Measurements from ENCODE around the gene NGFR.

The NGFR gene

DNA sequence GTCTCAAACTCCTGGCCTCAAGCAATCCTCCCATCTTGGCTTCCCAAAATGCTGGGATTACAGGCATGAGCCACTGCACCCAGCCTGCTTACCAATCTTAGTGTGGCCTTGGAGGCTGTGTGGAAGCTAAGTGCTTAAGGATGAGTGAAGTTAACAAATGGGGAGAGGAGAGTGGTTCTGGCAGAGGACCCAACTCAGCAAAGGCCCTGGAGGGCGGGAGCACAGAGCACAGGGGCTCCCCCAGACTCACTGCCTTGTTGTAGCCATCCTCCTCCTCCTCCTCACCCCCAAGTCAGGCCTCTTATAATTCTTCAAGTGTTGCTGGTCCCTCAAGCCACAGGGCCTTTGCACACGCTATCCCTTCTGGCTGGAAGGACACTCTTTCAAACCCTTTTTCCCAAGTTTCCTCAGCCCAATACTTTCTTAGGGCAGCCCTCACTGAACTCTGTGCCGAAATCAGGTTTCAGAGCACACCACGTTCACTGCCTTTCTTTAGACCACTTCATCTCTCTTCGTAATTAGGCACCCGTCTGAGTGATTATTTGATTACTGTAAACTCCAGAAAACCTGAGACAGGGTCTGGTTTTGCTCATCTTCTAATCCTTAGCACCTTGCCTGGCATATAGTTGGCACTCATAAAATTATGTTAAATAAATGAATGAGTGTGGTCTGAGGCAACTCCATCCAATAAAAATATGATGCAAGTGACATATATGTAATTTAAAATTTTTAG is 23.4 kb downstream of the NGFR start:
- DNase-seq = no peak

DNA sequence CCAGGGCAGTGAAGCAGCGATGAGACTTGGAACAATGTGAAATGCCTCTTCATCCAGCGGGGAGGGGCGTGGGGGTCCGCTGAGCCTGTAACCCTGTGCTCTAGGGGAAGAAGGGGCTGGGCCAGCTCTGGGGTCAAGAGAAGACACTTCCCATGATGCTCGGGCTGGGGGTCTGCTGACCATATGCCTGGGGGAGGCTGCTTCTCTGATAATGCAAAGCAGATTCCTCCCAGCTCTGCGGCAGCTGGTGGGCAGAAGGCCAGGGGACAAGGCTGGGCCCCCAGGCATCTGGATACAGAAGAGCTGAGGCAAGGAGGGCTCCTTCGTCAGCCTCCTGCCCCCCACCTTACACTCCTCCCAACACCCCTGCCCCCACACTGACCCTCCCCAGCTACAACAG is 24.7 kb downstream of the NGFR start:
- DNase-seq = no peak

DNA sequence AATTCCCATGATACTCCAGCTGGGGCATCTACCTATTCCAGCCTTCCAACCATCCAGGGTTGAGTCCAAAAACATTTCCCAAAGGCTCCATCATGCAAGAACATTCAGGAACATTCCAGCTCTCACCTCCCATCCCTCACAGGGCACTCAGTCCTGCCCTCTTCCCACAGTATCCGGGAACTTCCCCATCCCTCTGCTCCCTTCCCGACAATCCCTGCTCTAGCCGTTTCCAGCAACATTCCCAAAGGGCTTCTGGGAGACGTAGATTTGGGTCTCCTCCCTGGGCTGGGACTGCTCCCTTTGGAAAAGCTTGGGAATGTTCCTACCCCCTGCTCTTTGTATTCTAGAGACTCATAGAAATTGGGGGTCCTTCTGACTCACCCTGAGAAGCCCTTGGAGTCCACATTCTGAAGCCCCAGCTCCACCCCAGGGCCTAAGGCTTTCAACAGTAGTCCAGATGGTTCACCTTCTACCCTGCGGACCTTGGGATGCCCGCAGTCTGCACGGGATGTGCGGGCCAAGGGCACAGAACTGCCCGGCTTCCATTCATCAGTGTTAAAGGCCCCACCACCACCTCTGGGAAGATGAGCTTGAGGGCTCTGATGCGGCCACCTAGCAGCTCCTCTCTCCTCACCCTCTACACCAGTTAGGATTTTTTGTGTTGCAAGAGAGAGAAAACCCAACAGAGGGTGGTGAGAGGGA is 25.4 kb downstream of the NGFR start:
- DNase-seq = no peak

DNA sequence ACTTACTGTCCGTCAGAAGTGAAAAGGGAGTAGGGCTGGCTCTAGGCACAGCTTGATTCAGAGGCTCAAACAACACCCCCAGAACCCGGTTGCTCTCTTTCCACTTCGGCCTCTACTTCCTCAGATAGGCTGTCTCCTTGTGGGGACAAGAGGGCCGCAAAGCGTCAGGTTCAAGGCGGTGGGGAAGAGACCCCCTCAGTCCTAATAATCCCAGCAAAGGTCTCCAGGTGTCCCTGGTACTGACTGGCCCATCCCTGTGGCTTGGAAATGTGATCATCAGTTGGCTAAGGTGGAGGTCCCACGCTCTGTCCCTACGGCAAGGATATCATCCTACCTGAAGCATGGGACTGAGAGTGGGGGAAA is 26.0 kb downstream of the NGFR start:
- DNase-seq = no peak

DNA sequence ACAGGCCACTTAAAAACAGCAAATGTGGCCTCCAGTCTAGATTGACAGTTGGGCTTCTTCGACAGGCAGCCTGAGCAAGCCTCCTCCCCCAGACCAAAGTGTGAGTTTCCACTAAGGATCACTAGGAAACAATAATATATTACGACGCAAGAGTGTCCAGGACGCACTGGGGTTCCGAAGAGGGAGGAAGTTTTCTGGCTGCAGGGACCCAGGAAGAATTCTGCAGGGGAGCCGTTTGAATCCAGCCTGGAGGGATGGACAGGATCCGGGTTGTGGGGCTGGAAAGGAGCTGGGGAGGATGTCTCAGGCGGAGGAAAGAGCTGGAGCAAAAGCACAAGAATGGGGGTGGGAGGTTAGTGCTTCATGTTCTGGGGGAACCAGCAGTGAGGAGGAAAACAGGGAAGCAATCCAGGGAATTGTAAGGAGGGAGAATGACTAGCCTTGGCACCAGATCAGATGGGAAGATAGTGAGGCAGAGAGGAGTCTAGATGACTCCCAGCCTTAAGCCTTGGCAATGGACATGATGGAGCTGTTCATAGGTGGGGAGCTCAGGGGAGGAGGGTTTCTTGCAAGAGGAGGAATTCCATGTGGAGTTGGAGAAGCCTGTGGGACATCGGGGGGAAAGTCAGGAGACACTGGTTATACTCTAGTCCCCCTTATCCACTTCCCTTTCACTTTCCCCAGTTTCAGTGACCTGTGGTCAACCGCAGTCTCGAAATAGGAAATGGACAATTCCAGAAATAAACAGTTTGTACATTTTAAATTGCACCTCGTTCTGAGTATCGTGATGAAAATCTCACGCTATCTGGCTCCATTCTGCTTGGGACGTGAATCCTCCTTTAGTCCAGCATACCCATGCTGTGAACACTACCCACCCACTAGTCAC is 26.6 kb downstream of the NGFR start:
- no peak for DNase-seq

DNA sequence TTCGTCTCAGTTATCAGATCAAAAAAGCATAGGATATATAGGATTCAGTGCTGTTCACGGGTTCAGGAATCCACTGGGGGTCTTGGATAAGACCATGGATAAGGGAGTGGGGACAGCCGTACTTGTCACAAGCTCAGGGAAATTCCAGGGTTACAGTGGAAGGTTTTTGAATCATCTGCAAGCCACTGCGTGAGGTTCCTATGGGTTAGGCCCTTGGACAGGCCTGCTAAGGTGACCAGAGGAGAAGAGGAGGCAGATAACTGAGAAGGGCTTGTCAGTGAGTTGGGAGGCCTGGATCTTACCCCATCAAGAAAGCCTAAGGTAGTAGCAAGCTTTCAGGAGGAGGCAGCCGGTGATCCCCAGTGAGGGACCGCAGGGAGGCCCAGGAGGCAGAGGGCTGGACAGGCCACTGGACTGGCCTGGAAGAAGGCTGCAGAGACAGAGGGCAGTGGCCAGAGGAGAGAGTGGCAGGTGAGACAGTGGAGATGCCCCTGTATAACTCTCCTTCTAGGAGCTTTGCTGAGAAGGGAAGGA is 27.3 kb downstream of the NGFR start:
- DNase-seq = no peak

DNA sequence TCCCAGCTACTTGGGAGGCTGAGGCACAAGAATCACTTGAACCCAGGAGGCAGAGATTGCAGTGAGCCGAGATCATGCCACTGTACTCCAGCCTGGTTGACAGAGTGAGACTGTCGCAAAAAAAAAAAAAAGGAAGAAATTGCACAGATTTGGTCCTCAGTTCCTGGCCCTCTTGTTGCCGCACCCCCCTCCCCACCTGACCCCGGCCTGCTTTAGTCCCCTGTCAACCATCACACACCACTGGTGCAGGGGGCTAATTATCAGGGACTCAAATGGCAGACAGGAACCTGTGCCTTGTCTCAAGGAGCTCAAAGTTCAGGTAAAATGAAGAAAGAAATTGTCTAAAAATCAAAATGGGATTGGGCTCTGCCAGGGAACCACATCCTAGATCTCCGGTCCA is 28.1 kb downstream of the NGFR start:
- no peak for DNase-seq

DNA sequence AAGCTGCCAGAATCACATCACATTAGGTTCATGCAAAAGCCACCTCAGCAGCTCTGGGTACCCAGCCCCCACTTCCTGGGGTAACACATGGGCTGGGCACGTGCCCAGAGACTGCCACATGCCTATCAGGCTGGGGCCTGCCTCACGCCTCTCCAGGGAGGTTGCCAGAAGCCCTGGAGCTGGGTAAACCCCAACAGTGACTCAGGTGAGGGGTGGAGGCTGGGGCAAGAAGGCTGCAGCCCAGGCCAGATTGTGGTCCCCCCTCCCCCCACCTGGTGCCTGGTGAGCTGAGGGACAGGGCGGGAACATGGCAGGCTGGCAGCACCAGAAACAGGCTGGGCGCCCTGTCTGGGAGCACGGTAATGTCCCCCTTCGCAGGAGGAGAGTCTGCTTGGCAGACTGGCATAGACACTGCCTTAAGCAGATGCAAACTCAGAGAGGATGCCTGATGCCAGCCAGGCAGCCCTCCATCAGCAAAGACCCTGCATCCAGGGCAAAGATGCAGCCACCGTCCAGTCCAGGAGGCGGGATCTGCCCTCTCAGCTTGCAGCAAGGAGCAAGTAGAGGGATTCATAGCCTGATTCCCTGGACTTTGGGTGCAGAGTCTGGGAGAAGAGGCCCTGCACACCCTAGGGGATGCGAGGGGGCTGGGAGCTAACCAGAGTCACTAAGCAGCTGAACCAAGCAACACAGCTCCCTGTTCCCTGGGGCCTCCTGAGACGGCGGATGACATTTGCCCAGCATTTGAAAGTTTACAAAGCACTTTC is 28.8 kb downstream of the NGFR start:
- DNase-seq = peak in 1 of 14 donors; percentile 43

DNA sequence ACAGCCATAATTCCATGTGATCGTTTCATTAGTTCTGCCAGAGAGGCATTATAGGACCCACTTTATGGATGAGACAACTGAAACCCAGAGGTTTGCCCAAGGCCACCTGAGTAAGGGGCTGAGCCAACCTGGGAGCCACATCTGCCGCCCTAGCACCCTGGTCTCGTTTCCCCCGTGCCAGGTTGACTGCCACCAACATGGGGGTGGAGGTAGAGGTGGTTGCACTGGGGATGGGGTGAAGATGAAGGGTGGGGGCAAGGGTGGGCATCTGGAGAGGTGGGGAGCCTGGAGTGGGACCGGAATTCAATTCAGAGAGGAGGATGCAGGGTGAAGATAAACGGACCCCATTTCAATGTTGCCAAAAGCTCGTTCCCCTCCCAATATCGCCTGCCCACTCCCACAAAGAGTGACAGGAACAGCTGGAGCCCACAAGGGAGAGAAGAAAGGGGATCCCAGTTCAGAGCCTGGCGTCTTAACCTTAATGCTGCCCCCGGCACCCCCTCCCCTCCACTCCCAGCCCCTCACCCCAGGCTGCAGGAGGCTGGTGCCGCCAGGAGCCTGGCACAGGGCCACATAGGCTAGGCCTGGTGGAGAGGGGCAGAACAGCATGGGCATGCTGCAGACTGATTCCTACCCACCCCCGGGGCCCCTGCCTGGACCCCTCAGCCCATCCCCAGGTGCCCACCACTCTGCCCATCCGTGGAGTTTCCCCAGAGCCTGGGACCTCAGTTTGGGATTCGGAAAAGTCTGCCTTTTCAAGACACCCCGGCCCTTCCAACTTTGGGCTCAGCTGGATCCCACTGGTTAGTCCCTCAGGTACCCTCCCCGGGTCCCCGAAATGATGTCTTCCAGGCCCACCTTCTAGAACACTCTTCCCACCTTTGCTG is 29.6 kb downstream of the NGFR start:
- DNase-seq = no peak

DNA sequence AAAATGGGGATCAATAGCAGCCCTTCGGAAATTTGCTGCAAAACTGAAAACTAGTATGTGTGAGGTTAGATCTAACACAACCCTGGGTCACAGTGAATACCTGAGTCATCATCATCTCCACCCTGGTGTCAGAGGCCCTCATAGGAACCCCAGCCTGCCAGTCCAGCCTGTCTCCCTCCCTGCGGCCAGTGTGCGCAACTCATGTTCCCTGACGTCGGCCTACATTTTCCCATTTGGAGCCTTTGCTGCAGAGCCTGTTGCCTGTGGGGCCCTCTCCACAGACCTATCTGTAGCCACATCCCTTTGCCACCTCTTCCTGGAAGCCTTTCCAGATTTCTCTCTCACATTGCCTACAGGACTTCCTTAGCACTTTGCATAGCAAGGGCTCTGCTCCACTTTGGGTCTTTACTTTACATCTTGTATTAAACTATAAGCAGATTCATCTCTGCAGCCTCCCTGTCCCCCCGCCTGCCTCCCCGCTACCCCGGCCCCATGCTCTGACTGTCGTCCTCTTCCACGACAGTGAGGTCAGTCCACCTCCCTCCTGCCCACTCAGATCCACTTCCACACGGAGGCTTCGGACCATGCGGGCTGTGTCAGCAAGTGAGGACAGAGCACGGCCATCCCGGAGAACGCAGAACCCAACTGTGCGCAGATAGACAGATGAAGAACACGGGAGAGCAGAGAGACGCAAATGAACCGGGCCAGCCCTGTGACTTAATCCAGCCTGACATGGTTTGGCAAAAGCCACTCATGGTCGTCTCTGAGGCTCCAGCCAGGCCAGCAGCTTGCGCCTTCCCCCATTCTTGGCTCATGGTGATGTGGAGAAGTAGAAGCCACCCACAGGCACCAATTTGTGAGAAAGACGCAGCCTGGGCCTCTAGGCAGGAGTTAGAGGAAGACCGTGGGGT is 31.0 kb downstream of the NGFR start:
- DNase-seq = peak in 3 of 14 donors; percentile 16 to 94 (median 20)

DNA sequence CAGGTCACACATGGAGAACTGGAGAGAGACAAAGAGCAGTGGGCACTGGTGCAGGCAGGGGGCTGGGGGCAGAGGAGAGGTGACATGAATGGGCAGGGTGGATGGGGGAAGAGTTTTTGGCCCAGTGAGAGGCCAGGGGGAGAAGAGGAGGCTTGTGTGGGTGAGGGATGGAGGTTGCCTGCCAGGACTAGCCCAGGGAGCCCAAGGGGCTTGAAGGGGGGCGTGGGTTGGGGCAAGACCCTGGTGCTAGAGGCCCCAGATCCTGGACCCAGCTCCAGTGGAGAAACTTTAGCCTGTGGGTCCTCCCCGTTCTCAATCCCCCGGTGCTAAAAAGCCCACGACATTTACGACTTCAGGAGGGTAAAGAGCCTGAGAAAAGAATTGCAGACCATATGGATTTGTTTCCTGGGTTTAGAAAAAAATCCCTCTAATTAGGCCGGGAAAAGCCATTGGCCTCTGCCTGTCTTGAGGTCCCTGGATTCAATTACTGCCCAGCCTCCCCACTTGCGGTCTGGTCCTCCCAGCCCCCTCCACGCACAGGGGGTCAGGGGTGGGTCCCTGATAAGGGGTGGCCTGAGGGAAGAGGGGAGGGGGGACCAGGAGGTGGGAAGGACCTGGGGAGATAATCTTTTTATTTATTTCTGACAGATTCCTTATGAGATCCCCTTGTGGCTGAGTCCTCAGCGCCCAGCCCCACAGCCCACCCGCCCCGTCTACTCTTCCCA is 33.0 kb downstream of the NGFR start:
- DNase-seq = no peak

DNA sequence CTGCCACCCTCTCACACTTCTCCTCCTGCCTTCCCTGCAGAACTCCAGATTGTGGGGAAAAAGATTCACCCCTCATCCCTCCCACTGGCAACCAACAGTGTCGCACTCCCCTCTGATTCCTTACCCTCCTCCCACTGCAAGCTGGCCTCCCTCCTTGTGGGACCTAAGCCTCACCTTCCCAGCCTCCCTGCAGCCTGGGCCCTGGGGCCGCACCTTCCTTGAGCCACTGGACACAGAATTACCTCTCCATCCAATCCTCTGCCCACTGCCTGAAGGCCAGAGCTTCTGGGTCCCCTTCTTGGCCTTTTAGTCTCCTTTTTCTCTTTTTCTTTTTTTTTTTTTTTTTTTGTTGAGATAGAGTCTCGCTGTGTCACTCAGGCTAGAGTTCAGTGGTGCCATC is 33.9 kb downstream of the NGFR start:
- no peak for DNase-seq

DNA sequence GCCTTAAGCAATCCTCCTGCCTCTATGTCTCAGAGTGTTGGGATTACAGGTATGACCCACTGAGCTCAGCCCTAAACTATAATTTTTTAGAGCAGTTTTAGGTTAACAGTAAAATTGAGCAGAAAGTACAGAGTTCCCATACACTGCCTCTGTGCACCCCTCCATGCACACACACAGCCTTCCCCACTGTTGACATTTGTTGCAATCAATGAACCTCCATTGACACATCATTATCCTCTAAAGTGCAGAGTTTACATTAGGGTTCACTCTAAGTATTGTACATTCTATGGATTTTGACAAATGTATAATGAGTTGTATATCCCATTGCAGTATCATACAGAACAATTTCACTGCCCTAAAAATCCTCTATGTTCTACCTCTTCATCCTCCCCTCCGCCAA is 35.0 kb downstream of the NGFR start:
- DNase-seq = no peak

DNA sequence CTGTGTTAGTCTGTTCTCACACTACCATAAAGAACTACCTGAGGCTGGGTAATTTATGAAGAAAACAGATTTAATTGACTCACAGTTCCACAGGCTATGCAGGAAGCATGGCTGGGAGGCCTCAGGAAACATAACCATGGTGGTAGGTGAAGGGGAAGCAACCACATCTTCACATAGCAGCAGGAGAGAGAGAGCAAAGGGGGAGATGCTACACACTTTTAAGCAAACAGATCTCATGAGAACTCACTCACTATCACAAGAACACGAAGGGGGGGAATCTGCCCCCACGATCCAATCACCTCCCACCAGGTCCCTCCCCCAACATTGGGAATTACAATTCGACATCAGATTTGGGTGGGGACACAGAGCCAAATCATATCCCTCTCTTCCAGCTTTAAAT is 48.8 kb downstream of the NGFR start:
- no peak for DNase-seq

DNA sequence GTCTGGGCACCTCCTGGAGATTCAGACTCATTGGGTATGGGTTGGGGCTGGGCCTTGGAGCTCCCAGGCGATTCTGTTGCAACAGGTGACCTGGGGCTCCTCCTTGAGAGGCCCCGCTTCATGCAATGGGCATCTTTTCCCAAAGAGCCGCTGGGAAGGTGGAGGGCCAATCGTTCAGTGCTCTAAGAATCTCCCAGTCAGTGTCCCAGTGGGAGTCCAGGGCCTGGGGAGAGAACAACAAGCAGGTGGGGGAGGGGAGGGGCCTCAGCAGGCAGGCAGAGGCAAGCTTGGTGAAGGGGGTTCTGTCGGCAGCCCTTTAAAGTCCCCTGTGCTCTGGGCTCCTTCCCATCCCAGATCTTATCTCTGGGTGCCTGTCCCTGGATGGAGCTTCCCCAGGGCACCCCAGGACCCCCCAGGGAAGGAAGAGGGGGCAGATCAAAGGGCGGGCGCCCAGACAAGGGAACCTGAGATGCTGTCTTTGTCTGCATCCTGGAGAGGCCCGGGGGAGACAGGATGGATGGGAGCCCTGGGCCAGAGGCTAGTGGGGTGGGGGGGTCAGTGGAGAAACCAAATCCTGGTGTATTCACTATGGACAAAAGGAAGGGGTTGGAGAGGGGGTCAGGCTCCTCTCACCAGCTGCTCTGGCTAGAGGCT is 50.0 kb downstream of the NGFR start:
- no peak for DNase-seq

DNA sequence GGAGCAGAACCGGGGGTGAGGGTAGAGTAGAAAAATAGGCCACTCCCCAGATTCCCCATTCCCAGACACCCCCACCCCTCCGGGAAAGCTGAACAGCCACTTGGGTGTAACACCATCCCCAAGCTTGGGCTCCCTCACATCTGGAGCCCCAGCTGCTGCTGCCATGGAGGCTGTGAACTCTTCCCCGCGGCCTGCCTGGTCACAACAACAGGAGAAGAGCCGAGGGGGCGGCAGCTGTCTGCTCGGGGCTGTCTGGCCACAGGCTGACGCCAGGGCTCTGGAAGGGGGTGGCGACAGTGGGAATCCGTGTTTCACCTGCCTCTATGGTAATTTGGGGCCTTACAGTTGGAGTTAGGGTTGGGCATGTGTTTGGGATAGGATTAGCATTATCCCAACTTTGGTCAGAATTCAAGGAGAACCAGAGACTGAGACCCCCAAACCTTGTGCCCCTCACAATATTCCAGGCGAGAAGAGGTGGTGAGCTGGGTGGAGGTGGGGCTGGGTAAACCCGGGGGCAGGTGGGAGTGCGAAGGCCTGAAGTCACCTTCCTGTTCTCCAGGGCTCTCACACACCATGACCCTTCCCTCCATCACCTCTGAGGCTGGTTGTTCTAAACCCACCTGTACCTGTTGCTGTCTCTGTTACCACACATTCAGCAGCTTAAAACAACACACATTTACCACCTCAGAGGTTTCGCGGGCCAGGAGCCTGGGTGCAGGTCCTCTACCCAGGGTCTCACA is 50.9 kb downstream of the NGFR start:
- no peak for DNase-seq

DNA sequence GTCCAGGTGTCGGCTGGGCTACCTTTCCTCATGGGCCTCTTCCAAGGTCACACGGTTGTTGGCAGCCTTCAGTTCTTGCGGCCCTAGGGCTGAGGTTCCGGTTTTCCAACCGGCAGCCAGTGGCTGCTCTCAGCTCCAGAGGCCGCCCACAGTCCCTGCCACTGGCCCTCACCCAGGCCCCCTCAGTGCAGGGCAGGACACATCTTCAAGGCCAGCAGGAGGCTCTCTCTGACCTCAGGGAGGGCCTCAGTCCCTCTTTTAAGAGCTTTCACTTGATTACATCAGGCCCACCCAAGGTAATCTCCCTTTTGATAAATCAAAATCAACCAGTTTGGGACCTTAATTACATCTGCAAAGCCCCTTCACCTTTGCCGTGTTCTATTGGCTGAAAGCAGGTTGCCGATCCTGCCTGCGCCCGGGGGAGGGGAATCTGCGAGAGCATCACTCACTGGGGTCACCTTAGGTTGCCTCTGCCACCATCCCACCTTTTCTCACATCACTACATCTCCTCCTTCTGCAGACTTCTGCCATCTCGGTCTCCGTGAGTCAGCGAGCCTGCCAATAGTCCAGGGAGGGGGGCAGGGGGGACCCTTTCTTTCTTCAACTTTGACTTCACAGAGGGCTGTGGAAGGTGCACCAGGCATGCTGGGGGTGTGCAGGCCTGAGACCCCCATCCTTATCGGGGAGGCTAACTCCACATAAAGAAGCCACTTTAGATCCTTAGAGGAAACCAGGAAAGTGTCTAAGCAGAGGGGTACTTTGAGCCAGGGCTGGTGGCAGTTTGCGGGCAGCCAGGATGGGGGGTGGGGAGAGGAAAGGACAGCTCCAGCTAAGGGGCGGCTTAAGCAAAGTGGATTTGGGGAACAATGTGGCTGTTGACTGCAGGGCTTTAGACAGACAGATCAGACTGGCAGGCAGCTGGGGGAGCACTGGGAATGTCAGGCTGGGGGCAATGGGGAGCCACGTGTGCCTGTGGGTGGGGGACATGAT is 51.7 kb downstream of the NGFR start:
- no peak for DNase-seq
